Mucosa of rectum (tissue), 2 donors: Measurements from ENCODE around the gene ACADS.
A peak's percentile ranks its signal among the peaks of the same experiment; 100 is the strongest.
"Not testable (repeated sequence)": the region's sequence is repeated elsewhere in the genome, so short reads cannot be mapped to it uniquely, and the experiment has no call there.

ENCODE experiments used
- H3K27ac ChIP-seq, 2 donors: one replicate each; pipeline ENCODE4 v1.7.0; 2013; ENCODE audit warnings: inconsistent platforms in 2 of 2, low read depth in 2 of 2, low read length in 2 of 2
- H3K27me3 ChIP-seq, 2 donors: one replicate each; pipeline ENCODE4 v1.7.0; 2013; ENCODE audit warnings: low read length in 2 of 2; ENCODE audit not compliant: control insufficient read depth in 2 of 2, insufficient read depth in 2 of 2
- H3K36me3 ChIP-seq, 2 donors: one replicate each; pipeline ENCODE4 v1.7.0; 2013; ENCODE audit warnings: low read length in 2 of 2; ENCODE audit not compliant: control insufficient read depth in 2 of 2, insufficient read depth in 2 of 2
- H3K4me1 ChIP-seq, 2 donors: one replicate each; pipeline ENCODE4 v1.7.0; 2013; ENCODE audit warnings: low read length in 2 of 2, mild to moderate bottlenecking in 1 of 2; ENCODE audit not compliant: control insufficient read depth in 2 of 2, insufficient read depth in 2 of 2
- H3K4me3 ChIP-seq, 2 donors: one replicate each; pipeline ENCODE4 v1.7.0; 2013; ENCODE audit warnings: low read length in 2 of 2
- H3K9ac ChIP-seq, 2 donors: one replicate each; pipeline ENCODE4 v1.7.0; 2013; ENCODE audit warnings: low read length in 2 of 2, low read depth in 1 of 2, mild to moderate bottlenecking in 1 of 2
- H3K9me3 ChIP-seq, 2 donors: one replicate each; pipeline ENCODE4 v1.7.0; 2013; ENCODE audit warnings: low read length in 2 of 2; ENCODE audit not compliant: control insufficient read depth in 2 of 2
- donor health status: healthy.
- donor health status: Normal muscosa, but diverticular disease.

ACADS gene

DNA sequence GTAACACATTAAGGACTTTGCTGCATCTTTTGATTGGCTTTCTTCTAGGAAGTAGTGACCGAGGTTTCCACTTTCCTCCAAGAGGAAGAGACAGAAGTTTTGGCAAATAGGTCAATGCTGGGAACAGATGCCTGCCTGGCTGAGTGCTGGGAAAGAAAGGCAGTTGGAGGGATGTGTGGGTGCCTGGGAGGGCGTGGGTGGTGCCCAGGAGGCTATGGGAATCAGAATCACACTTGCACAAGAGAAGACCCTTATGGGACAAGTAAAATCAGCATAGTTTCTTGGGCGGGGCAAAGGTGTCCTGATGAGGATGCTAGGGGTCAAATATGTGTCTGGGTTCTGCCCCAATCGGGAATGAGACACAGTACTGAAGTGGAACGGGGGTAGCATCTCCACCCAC lies 906 bp upstream of the ACADS start:
- Histone ChIP-seq H3K27me3 (no peaks in the 10 kb centered on the region), H3K4me3 (peak overlapping the region in 1 of 2 donors; percentile 84), H3K27ac (no peak overlapping the region), H3K9me3 (no peaks in the 10 kb centered on the region), H3K4me1 (peaks cover 24 to 30% of the 10 kb centered on the region in 2 donors), H3K9ac (no peak overlapping the region), H3K36me3 (peaks cover 36 to 47% of the 10 kb centered on the region in 2 donors)

DNA sequence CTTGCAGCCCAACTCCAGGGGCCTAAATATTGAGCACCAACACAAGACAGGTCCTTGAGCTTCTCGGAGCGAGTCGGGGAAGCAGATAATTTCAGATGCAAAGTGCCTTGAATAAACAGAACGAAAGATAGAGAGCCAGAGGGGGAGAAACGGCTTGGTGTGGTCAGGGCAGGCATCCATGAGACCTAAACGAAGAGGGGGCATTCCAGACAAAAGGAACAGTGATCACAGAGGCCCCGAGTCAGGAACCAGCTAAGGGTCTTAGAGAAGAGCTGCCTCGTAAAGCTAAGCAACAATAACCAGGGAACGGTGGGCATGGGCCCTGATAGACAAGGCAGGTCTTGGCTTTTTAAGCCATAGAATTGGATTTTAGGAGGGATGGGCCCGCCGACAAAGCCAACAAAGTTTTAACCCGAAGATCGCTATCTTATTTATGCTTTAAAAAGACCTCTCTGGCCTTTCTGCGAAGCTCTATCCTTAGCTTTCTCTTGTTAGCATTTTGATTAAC lies 421 bp upstream of the ACADS start:
- Histone ChIP-seq H3K27ac (peak overlapping the region; percentile 58 to 82), H3K9ac (peak overlapping the region; percentile 68 to 85), H3K4me1 (peaks cover 20 to 25% of the 10 kb centered on the region in 2 donors), H3K9me3 (no peaks in the 10 kb centered on the region), H3K4me3 (peak overlapping the region; percentile 74 to 84), H3K27me3 (no peaks in the 10 kb centered on the region), H3K36me3 (peaks cover 32 to 46% of the 10 kb centered on the region in 2 donors)

DNA sequence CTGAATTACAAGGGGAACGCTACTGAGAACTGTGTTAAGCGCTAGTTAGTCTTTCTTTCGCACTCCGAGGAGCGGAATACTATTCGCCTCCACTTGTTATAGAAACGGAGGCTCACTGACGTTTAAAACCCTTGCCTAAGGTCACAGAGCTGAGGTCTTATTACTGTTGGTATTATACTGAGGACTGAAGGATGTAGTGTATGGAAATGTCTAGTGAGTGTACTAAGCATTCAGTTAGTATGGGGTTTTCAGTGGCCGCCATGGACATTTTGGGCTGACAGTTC lies 826 bp downstream of the ACADS start:
- Histone ChIP-seq H3K36me3 (peaks cover 23 to 42% of the 10 kb centered on the region in 2 donors), H3K4me3 (peak overlapping the region; percentile 70 to 84), H3K27me3 (no peaks in the 10 kb centered on the region), H3K4me1 (peaks cover 18 to 20% of the 10 kb centered on the region in 2 donors), H3K27ac (peak overlapping the region; percentile 82 to 83), H3K9me3 (no peaks in the 10 kb centered on the region), H3K9ac (peak overlapping the region; percentile 85 to 89)

DNA sequence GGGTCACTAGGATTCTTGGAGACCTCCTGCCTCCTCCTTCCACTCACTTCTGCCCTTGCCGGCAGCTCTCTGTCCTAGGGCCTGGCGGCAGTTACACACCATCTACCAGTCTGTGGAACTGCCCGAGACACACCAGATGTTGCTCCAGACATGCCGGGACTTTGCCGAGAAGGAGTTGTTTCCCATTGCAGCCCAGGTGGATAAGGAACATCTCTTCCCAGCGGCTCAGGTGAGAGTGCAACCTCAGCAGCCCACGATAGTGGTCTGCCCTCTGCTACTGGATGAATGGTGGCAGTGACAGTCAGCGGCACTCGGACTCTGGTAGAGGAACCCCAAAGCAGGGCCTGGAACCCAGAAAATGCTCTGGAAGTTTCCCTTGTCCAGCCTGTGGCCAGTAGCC lies 1.3 kb downstream of the ACADS start:
- peak overlapping the region; percentile 70 to 84 for H3K4me3 ChIP-seq
- peaks cover 18 to 37% of the 10 kb centered on the region in 2 donors for H3K36me3 ChIP-seq
- H3K27ac ChIP-seq = peak overlapping the region; percentile 82 to 83
- H3K4me1 ChIP-seq = peaks cover 18 to 20% of the 10 kb centered on the region in 2 donors
- H3K9ac ChIP-seq = peak overlapping the region; percentile 85 to 89
- no peaks in the 10 kb centered on the region for H3K9me3 ChIP-seq
- H3K27me3 ChIP-seq = no peaks in the 10 kb centered on the region

DNA sequence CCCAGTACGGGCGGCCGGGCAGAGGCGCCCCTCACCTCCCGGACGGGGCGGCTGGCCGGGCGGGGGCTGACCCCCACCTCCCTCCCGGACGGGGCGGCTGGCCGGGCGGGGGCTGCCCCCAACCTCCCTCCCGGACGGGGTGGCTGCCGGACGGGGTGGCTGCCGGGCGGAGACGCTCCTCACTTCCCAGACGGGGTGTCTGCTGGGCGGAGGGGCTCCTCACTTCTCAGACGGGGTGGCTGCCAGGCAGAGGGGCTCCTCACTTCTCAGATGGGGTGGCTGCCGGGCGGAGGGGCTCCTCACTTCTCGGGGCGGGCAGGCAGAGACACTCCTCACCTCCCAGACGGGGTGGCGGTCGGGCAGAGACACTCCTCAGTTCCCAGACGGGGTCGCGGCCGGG lies 6.6 kb downstream of the ACADS start:
- H3K4me1 ChIP-seq, H3K27me3 ChIP-seq, H3K9ac ChIP-seq, H3K9me3 ChIP-seq, H3K4me3 ChIP-seq, H3K27ac ChIP-seq: not testable (repeated sequence)
- peaks cover 12 to 42% of the 10 kb centered on the region in 2 donors for H3K36me3 ChIP-seq

DNA sequence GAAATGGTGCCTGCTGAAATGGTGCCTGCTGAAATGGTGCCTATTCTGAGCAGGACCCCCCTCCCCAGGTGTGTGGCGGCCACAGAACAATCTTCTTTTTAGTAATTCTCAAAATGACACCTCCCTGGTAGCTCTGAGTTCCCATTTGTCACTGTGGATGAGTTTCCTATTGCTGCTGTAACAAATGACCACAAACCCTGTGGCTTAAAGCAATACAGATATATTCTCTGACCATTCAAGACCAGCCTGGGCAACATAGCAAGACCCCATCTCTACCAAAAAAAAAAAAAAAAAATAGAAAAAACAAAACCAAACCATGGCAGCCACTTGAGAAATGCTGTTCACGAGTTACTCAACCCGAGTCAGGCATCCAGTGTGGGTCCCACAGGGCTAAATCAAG lies 7.9 kb downstream of the ACADS start:
- Histone ChIP-seq H3K27me3 (no peaks in the 10 kb centered on the region), H3K4me3 (no peak overlapping the region), H3K27ac (no peak overlapping the region), H3K36me3 (peaks cover 22 to 48% of the 10 kb centered on the region in 2 donors), H3K9ac (no peak overlapping the region), H3K4me1 (peaks cover 0 to under 1% of the 10 kb centered on the region in 2 donors), H3K9me3 (no peaks in the 10 kb centered on the region)

DNA sequence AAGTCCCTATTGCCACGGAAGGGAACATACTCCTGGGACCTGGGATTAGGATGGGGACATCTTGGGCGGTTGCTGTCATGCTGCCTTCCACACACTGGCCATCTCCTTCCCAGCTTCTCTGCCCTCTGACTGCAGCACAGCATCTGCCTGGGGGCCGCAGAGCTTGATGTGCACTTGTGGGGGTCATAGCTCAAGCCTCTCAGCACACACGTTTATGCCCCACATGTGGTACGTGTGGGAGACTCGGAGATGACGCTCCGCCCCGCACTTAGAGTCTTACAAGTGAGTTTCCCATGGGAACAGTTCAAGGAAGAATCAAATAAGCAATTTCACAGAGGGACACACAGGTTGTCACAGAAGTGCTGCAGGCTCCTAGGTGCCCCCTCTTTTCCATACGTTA lies 8.6 kb downstream of the ACADS start:
- peaks cover 28 to 49% of the 10 kb centered on the region in 2 donors for H3K36me3 ChIP-seq

DNA sequence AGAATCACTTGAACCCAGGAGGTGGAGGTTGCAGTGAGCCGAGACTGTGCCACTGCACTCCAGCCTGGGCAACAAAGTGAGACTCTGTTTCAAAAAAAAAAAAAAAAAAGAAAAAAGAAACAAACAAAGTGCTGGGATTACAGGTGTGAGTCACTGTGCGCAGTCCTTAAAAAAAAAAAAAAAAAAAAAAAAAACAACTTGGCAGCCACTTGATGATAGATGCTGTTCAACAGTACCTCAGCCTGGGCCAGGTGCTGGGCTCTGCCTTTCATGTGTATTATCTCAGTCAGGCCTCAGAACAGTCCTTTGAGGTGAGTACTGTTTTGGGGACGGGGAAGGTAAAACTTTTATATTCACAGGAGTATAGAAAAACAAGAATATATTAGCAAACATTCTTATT lies 9.6 kb downstream of the ACADS start:
- Histone ChIP-seq H3K27ac (no peak overlapping the region), H3K36me3 (peaks cover 31 to 42% of the 10 kb centered on the region in 2 donors), H3K9ac (no peak overlapping the region), H3K27me3 (no peaks in the 10 kb centered on the region), H3K9me3 (no peaks in the 10 kb centered on the region), H3K4me1 (no peaks in the 10 kb centered on the region), H3K4me3 (no peak overlapping the region)

More for the DNA sequence above, 8.6 kb downstream of the ACADS start:
- no peak overlapping the region for H3K4me3 ChIP-seq
- H3K27me3 ChIP-seq = no peaks in the 10 kb centered on the region
- no peaks in the 10 kb centered on the region for H3K4me1 ChIP-seq
- H3K27ac ChIP-seq = no peak overlapping the region
- no peak overlapping the region for H3K9ac ChIP-seq
- no peaks in the 10 kb centered on the region for H3K9me3 ChIP-seq

DNA sequence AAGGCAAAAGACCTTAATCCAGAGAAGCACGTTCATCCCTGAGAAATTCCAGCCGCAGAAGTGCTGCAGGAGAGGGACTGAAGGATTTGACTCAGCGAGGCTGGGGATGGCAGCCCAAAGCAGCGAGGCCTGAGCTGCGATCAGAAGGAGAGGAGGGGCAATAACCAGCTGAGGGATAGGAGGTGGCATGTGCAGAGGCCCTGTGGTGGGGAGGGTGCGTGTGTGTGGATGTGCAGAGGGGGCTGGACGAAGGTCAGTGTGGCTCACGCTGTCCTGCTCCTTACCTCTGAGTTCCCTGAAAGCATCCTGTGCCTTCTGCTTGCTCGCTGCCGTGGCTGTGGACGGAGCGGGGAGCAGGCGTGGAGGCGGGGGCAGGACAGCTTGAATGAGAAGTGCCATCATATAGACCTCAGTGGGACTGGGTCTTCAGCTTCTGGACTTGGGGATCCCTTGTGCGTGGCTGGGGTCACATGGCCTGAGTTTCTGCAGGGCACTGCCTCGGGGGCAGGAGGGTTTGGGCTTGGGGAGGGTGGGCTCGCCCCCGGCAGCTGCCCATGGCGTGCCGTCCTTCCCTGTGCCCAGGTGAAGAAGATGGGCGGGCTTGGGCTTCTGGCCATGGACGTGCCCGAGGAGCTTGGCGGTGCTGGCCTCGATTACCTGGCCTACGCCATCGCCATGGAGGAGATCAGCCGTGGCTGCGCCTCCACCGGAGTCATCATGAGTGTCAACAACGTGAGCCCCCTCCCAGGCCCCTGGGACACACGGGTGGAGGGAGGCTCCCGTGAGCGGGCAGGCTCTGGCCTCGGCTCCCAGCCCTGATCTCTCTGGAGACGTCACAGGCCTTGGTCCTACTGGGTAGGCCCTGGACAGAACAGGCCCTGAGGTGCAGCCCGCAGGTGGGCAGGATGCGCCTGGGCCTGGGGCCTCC lies 11.0 kb downstream of the ACADS start:
- Histone ChIP-seq H3K4me3 (no peak overlapping the region), H3K27ac (no peak overlapping the region), H3K9ac (no peak overlapping the region), H3K36me3 (peaks cover 27 to 36% of the 10 kb centered on the region in 2 donors), H3K9me3 (no peaks in the 10 kb centered on the region), H3K27me3 (no peaks in the 10 kb centered on the region), H3K4me1 (no peaks in the 10 kb centered on the region)

DNA sequence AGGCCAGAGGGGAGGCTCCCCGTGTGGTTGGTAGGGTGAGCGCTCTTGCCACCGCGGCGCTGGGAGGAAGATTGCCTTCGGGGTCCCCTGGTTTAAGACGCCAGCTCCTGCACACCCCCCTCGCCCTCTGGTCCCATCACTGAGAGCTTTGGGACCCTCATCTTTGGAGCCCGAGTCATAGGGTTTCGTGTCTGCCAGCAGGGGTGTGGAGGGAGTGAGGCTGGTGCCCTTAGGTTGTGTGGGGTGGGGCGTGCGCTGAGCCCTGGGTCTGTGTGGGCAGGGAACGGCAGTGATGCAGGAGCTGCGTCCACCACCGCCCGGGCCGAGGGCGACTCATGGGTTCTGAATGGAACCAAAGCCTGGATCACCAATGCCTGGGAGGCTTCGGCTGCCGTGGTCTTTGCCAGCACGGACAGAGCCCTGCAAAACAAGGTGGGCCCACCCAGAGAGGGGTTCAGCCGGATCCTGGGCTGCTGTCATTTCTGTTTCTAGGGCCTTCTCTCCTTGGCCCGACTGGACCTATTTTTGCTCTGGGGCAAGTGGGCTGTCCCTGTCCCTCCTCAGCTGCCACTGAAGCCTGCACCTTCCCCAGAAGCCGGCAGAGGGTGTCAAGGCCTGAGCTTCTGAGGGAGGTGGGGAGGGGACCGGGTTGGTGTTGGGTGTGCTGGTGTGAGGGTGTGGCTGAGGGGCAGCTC lies 12.1 kb downstream of the ACADS start:
- Histone ChIP-seq H3K4me3 (no peak overlapping the region), H3K9ac (no peak overlapping the region), H3K4me1 (no peaks in the 10 kb centered on the region), H3K9me3 (no peaks in the 10 kb centered on the region), H3K27me3 (no peaks in the 10 kb centered on the region), H3K27ac (no peak overlapping the region), H3K36me3 (peaks cover 27 to 36% of the 10 kb centered on the region in 2 donors)
